DLD1 (cell line): ENCODE results near the gene PEPD.
"Not testable (repeated sequence)": the region's sequence is repeated elsewhere in the genome, so short reads cannot be mapped to it uniquely, and the experiment has no call there.

ENCODE experiments used
- in situ Hi-C: cut with HindIII; loops from 2 replicates; pipeline ENCODE4 v1.10.0; 2017; ENCODE audit warnings: low sequenced_read_pairs

PEPD gene

GRCh38 chr19:33479570-33479969 is 42.0 kb downstream of the PEPD start:
- in situ Hi-C loops: not testable (repeated sequence)

GRCh38 chr19:33477781-33478180 is 43.8 kb downstream of the PEPD start:
- in situ Hi-C loops: no loop called here

DNA sequence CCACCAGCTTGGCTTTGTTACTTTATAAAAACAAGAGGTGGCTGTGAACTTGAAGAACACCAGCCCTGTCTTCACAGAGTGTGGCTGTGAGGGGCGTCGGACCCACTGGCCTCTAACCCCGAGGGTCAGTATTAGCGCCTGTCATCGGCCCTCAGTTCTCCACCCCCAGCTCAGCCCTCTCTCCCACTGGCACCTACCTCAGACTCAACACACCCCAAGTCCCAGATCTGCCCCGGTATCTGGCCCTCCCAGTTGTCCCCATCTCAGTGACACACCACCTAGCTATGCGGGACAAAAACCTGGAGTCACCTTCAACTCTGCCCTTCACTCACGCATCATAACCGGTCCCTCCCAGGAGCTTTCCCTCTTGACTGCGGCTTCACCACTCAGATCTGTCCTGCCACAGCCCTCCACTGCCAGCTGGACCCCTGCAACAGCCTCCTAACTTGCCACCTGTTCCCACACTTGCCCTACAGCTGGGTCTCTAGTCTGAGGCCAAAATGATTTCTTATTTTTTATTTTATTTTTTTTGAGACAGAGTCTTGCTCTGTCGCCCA is 45.4 kb downstream of the PEPD start:
- in situ Hi-C loops: no loop called here

- in situ Hi-C loops: no loop called here
Observed at GRCh38 chr19:33473653-33474305, 47.8 kb downstream of the PEPD start.

DNA sequence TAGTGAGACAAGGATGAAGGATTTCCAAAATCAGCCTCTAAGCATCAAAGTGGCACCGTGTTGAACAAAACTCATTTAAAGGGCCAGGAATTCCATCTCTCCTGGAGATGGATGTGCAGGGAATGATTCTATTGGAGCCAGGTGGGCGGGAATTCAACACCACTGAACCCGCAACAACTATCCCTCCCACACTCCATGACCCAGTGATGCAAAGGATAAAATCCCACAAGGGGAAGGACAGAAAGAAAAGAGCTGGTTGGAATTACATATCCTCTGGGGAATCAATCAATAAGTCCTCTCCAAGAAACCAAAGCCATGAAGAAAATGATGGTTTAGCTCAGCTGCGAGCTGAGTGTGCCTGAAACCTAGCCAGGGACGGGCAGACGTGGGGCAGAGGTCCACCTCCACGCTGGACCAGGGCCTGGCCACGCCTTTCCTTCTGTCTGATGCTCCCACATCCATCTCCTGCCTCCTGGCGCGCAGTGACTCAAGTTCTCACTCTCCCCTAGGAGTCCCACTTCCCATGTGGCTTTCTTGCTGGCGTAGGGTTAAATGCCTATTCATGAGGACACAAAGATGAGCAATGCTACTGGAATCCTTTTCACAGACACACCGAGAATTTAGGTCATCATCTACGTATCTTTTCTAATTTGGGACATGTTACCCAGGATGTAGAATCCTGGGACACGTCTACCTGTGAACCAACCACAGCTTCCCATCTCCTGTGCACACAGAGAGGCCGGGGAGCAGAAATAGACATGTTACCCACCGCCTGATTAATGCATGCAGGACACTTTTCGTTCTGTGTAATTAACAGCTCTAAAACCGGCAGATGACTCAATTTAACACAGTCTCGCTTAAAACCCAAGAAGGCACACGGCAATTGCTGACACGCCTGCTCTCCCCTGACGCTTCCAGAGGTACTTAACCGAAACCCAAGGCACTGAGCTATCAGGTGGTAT is 48.6 kb downstream of the PEPD start:
- in situ Hi-C loops: no loop called here

GRCh38 chr19:33472226-33472625 is 49.4 kb downstream of the PEPD start:
- in situ Hi-C loops: no loop called here

DNA sequence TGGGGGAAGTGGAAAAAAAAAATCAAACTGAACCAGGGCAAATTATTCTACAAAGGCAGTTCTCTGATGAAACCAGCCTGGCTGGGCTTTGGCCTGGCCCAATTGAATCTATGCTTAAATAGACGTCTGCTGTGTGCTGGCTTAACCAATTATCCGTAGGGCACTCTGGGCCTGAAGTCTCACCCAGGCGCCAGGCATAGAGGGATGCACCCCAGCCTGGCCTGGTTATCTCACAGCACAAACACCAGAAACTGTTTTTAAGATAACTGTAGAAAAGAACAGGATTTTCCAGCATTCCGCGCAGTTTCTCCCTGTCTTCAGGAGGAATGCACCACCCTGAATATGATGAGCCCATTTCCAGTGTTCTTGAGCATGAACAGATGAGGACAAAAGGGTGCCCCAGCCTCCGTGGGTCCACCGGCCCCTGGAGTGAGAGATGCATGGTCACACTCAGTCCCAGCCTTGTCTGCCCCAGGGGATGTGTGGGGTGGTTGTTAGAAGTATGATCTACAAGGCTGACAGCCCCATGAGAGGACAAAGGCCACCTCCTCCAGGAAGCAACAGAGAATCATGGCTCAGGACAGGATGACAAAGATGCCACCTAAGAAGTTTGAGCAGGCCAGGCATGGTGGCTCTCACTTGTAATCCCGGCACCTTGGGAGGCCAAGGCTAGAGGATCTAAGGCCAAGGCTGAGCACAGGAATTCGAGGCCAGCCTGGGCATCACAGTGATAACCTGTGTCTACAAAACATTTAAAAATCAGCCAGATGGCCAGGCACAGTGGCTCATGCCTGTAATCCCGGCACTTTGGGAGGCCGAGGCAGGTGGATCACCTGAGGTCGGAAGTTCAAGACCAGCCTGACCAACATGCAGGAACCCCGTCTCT is 50.2 kb downstream of the PEPD start:
- in situ Hi-C loops: no loop called here

GRCh38 chr19:33470686-33471085 is 50.9 kb downstream of the PEPD start:
- in situ Hi-C loops: no loop called here

GRCh38 chr19:33470040-33470330 is 51.6 kb downstream of the PEPD start:
- in situ Hi-C loops: no loop called here

GRCh38 chr19:33469171-33470039 is 52.2 kb downstream of the PEPD start:
- in situ Hi-C loops: no loop called here

DNA sequence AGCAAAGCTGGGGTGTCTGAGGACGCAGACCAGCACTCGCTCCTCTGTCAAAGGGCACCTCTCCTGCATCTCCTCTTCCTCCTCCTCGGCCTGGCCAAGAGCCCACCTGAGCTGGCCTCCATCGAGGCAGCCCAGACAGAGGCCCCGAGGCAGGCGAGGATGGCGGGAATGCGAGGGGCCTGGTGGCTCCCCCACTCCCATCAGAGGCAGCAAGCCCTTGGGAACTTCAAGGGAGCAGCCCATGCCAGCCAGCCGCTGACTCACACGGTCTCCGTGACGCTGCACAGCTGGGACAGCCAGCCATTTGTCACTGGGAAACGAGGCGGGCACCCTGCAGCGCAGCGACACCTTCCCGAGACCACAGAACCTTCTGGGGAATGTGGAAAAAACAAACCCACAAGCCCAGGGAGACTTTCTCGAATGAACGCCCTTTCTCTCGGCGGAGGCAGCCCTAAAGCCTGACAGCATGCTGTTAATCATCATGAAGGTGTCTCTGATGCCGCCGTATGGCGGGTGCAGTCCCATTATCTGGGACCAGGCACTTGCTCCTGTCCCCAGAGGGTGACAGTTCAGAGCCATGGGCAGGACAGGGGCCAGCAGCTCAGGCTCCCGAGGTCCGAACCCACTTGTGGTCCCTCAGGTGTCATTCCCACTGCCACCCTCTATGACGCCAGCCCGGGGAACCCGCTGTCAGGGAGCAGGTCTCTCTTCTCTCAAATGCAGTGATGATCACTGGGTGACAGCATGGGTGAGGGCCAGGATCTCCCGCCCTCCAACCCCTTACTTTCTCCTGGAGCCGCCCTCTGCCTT is 53.0 kb downstream of the PEPD start:
- in situ Hi-C loops: no loop called here

- in situ Hi-C loops: no loop called here
Observed at GRCh38 chr19:33467851-33468250, 53.7 kb downstream of the PEPD start.

DNA sequence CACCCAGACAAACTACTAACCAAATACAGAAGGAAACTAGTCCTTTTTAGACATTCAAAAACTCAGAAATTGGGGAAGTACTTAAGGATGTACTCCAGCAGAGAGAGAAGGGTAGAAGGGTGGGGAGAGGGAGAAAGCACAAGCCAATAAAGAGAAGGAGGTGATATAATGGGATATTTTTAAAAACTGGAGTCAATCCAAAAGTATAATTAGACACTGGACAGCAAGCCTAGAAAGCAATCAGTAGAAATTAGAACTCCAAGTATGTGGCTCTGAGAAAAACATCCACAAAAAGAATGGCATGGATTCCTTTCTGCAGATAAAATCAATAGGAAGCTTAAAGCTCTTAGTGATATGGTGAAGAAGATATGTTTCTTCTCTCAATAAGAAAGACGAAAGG is 55.8 kb downstream of the PEPD start:
- in situ Hi-C loops: no loop called here

DNA sequence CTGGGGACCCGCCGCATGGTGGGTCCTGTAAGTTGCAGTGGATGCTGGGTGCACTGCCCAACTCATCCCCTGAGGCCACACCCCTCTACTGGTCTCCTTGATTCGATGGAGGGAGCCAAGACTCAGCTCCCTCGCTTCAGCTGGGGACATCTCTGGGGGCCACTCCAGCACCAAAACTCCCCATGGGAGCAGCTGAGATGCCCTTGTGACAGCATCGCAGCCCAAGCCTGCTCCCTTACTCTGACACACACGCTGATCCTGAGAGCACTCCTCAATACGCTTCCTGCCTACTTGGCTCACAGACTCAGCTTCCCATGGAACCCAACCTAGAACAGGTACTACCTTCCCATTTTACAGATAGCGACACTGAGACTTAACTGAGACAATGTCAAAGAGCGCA is 56.2 kb downstream of the PEPD start:
- in situ Hi-C loops: no loop called here

- in situ Hi-C loops: no loop called here
Observed at GRCh38 chr19:33464733-33465115, 56.9 kb downstream of the PEPD start.

GRCh38 chr19:33464010-33464732 is 57.4 kb downstream of the PEPD start:
- in situ Hi-C loops: no loop called here

- in situ Hi-C loops: no loop called here
Observed at GRCh38 chr19:33463199-33463598, 58.4 kb downstream of the PEPD start.

DNA sequence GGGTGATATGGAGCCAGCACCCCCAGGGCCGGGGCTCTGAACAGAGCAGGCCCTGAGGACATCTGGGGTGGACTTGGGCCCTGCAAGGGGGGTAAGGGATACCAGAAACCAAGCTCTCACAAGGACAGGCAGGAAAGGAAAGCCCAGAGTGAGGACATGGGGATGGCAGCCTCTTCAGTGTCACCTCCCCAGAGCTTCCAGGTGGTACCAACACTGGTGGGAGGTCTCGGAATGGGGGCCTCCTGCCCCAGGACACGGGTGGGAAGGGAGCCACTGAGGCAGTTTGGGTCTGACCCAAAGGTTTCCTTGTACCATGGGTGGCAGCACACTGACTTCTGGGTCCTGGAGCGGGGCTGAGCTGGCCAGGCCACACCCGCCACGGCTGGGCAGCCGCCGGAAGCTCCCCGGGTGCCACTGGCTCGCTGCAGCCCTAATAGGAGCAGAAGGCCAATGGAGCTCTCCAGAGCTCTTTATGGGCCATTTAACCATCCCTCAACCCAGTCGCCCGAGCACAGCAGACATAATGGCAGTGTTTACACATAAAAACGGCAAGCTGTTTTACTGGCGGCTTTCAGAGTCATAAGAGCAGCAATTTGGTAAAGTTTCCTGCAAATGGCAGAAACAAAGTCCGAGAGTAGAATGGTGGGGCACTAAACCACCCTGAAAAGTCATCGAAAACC is 59.3 kb downstream of the PEPD start:
- in situ Hi-C loops: no loop called here
